ENCODE results near the gene NFIX.

The NFIX gene

DNA sequence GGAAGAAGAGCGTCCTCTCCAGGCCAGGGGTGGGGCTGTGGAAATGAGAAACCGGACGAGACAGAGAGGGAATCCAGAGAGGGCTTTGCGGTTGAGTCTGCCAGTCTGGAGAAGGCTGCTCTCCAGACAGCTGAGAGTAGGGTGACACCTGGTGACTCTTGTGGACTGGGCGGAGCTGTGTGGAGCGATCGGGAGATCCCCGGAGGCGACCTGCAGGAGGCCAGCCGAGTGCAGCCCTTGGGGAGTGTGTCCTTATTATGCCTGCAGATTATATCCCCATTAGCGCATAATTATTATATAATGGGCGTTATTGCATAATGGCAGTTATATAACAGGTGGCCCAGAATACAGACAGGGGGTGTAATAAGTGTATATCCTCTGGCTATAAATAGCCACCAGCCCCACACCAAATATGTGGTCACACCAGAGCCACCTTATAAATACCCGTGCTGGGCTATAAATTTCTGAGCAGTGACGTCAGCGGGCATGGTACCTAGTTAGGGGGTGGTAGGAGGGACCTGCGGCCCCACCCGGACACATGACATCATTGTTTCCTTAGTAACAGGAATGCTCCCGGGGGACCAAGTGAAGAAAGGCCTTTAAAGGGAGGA, 41.2 kb downstream of the NFIX start:
- no peak for DNase-seq (ENCODE audit: low read depth in 2 of 2)

DNA sequence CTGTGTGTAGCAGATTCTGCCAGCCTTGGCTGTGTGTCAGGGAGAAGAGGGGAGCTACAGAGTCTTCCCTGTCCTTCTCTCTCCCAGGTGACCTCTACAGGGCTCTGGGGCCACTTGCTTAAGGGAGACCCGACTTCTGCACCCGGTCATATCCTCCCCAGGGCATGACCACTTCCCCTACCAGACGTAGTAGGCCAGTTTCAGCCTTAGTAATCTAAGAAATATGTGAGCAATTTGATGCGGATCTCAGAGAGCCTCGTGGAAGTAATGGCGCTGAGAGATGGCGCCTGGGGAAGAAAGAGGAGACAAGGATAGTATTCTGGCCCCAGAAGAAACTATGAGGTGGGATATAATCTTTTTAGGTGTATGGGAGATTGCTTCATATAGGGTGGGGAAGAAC, 41.9 kb downstream of the NFIX start:
- no peak for DNase-seq (ENCODE audit: low read depth in 2 of 2)

DNA sequence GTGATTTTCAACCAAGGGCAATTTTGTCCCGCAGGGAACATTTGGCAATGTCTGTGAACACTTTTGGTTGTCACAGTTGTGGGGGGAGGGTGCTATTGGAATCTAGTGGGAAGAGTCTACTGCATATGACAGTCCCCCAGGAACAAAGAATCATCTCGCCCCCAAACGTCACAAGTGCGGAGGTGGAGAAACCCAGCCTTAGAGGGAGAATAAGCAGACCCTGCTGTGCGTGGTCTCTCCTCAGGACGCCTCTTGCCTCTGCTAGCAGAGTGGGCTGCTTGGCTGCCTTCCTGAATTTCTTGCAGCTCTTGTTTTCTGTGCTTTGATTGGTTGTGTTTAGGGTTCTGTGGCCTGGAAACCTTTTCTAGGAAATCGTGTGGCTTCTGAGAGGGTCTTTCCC, 42.5 kb downstream of the NFIX start:
- no peak for DNase-seq (ENCODE audit: low read depth in 2 of 2)

DNA sequence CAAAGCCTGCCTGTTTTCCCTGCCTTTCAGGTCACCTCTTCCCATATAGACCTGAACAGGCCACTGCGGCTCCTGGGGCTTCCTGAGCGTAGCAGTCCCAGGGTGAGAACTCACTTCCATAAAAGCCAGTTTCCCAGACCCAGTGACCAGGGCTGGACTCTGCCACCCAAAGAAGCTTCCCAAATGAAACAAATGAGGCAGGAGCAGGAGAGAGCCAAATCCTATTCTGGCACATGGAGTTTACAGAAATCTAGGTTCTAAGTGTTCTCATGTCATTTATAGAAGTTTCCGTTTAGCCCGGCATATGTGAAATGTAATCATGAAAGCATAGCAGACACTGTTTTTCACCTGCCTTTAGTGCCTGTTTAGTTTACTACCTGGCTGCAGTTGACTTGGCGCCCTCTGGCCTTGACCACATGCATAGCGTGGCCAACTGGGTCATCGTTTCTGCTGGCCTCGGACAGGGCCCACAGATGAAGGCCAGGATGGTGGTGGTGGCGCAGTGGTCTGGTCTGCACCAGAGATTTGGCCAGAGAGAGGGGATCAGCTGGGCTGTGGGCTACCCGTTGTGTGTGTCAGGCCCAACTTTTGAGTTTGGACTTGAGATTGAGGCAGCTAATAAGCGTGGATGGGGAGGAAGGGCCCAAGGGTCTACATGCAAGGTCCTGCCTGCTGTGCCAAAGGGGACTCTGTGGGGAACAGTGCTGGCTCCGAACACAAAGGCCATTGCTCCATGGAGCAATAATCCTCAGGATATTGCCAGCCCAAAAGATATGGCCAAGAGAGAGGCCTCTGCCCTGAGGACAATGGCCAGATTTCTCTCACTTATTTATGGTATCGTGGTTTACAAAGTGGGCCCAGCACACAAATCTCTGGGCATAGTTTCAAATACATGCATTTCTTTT, 43.3 kb downstream of the NFIX start:
- no peak for DNase-seq (ENCODE audit: low read depth in 2 of 2)

DNA sequence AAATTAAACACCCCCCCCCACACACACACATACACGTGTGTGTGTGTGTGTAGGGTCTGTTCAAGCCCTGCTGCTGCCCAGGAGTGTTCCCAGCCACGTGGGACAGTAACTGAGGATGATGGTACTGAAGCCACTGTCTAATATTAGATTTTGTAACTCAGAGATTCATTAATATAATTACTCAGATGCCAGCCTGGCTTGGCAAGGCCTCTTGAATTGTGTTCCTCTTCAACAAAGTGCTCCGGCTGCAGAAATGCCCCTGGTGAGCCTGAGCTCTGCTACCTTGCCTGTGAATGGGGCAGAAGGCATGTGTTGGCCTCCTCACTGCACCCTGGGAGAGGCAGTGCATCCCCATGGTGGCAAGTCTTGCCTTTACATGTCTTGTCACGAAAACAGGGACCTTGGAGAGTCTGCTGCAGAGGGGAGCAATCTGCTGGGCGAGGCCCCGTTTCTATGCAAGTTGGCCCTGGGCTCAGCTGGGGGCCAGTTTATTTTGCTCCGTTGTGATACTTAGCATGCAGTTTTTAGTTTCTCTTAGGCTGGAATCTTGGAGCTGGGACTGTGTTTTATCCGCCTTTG, 44.0 kb downstream of the NFIX start:
- no peak for DNase-seq (ENCODE audit: low read depth in 2 of 2)

DNA sequence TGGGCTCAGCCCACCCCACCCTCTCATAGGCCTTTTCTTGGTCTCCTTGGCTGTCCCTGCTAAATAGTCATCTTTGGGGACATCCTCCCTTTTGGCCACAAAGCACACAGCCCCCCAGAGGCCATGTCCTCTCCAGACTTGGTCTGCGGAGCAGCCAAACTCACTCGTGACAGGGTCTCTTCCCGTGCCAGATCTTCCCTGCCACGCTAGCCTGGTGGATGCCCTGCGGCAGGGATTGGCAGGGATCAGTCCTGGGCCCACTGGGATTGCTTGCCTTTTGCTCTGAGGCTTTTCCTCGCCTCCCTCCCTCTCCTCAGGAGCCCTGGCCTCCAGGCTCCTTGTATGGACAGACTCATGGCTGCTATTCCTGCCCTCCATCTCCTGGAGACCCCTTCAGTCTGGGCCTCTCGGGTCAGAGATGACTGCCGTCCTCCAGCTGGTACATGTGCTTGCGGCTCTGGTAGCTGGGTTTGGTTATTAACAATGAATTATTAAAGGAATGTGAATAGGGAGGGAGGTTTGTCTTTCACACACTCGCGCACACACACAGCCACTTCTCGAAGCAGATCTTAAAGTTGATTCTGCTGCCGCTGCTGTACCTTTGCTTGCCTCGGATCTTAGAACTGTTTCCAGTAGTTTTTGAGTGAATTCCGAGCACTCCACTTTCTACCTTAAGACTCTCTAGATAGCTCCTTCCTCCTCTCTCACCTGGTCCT, 45.1 kb downstream of the NFIX start:
- no peak for DNase-seq (ENCODE audit: low read depth in 2 of 2)

DNA sequence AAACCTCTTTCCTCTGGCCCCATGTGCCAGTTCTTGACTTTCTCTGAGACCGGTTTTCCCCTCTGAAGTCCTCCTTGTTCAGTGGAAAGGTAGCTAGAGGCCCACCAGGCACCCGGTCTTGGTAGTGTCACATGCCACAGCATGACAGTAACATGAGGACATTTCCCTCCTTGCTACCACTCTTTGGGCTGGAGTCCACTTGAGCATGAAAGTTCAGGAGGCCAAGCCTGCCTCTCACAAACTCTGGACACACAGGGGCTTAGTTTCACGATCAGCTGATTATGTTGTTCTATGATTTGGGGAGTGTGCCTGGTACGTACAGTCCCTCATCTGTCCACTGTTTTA, 45.6 kb downstream of the NFIX start:
- DNase-seq (ENCODE audit: low read depth in 2 of 2) = no peak

DNA sequence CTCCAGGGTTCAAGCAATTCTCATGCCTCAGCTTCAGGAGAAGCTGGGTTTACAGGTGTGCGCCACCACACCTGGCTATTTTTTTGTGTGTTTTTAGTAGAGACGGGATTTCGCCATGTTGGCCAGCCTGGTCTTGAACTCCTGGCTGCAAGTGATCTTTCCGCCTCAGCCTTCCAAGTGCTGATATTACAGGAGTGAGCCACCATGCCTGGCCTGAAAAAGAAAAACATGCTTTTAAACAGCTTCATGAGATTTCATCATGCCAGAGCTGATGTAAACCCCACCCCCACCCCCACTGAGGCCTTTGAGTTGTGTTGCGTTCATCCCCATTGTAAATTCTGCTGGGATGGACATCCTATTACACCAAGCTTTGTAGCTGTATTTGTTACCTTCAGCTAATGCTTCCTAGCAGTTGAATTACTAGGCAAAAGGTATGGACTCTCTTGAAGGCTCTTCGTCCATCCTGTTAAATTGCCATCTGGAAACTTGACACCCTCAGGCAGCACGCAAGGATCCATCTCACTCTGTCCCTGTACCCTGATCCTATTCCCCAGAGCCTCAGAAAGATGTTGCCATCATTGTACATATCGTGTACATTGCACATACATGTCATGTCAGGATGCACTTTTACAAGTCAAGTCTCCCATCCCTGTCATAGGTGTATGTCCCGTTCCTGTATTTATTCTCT, 47.3 kb downstream of the NFIX start:
- no peak for DNase-seq (ENCODE audit: low read depth in 2 of 2)

DNA sequence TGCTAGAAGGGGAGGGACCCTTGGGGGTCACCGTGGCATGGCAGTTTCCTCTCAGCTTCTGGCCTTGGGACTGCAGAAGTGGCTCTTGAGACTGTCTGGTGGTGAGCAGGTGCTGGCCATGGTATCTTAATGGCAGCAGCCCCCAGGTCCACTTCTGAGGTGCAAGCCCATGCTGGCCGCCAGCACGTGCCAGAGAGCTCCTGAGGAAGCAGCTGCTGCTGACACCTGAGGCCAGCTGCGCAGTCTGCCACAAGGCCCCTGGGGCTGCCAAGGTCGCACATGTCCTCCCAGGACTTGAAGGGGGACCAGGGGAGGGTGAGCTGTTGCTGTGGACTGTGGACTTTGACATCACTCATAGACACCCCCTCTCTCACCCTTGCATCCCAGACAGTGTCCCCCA, 48.0 kb downstream of the NFIX start:
- DNase-seq (ENCODE audit: low read depth in 2 of 2) = no peak

DNA sequence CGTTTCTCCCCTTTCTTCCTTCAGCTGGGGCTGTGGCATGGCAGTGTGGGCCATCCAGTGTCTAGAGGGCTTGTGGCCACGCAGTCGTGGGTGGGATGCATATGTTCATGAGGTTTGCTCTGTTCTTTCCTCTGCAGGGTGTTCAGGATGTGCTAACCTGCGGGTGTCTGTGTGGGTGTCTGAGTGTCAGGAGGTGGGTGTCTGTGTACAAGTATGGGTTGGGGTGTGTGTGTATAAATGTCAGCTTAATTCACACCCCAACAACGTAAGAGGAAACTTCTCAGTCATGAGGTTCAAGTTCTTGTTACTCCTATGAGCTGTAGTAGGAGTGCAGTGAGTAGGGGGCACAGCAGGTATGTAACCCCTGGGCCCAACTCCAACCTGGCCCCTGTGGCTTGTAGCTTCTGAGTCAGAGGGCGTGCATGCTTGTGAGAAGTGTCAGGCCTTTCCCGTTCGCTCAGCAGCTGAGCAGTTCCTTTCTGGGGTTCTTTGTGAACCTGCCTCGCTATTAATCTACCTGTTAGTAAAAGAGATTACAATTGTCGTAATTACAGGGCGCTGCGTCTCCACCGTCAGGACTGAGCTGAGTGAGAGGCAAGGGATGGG, 49.1 kb downstream of the NFIX start:
- peak; percentile 37 to 48 for DNase-seq (ENCODE audit: low read depth in 2 of 2)

DNA sequence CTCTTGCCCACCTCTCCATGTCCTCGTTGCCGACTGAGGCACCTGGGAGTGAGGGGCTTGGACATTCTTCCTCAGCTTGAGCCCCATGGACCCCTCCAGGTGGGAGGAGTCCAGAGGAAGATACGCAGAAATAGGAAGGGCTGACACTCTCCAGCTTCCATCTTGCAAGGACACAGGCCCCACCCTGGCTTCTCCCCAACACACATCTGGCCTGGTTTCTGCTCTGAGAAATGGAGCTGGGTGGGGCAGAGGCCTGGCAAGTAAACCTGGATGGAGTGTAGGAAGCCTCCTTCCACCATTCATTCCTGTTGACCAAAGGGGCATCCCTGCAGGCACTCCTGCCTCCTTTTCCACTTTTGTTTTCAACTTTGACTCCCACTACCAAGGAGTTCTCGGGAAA, 50.5 kb downstream of the NFIX start:
- DNase-seq (ENCODE audit: low read depth in 2 of 2) = no peak

DNA sequence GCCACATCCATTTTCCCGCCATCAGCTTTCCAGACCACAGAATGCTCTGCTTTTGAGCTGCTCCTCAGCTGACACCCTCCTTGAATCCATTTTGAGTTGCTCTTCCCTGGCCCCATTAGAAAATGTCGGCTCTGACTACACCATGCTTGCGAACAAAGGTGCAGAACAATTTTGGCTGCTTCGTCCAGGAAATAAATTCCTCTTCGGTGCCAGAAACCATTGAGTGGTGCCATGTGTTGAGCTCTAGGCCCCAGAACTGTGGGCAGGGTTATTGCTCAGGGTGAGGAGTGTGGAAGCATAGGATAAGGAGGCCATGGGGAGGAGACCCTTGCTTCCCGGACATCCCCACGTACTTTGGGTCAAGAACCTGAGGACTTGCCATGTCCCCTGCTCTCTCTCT, 52.1 kb downstream of the NFIX start:
- no peak for DNase-seq (ENCODE audit: low read depth in 2 of 2)

DNA sequence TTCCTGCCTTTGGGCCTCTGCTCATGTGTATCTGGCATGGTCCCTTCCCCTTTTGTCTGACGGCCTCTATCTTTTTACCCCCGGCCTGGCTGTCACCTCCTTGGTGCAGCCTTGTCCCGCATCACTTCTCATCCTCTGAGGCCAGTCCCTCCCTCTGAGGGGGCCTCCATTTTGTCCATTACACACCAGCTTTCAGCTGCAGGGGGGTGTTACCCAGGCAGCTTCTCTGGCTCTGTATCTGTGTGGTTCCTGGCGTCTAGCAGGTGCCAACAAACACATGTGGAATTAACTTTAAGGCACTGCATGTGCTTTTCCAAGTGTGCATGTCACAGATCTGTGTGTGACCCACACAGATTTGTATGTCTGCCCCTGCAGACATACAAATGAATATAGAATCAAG, 55.0 kb downstream of the NFIX start:
- DNase-seq (ENCODE audit: low read depth in 2 of 2) = no peak

DNA sequence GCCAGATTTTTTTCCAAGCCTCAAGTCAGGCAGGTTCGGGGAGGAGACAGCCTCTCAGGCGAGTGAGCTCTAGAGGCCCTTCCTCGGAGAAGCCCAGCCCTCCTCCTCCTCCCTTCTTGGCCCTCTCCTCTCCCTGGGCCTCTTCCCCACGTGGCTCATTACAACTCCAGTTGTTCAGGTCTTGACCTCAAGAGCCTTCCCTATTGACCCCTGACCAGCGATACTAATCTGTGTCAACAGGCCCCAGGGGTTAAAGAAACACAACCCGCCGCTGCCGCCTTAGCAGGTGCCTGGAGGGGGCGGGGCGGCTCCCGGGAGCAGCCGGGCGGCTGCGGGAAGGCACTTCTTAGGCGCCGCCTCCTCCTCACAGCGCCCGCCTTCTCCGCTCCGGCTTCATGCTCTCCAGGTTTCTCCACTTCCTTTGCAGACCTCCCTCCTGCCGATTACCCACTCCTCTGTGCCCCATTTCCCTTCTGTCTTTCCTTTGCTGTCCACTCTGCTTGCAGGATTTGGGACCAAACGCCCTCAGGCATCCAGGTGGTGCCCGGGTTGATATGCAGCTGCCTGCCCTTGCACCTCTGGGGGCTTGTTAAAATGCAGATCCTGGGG, 56.4 kb downstream of the NFIX start:
- DNase-seq (ENCODE audit: low read depth in 2 of 2) = no peak

DNA sequence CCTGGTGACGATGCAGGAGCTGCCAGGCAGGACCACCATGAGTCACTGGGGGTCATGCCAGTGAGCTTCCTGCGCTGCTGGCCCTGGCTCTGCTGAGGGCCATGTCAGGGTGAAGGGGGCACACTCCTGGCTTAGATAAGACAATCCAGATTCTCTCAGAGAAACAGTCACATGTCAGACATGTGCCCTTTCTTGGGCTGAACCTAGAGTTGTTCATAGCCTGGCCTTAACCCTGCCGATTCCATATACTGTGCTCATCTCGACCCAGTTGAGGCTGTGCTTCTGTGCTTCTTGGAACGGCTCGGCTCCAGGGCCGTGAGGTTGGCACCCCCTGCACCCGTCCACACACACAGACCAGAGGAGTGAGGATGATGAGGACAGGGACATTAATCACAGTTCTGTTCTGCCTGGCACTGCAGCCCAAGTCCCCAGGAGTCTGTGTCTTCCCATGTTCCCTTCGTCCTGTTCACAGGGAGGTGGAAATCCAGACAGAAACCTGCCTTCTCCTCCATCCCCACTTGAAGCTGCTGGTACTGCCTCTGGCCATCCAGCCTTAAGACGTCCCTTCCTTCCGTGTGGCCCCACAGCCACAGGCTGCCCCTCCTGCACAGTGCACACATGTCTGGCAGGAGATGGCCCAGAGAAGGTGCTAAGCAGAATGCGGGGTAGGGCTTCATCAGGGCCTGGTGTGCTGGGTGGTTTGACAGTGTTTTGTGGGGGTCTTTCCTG, 57.3 kb downstream of the NFIX start:
- DNase-seq (ENCODE audit: low read depth in 2 of 2) = no peak

DNA sequence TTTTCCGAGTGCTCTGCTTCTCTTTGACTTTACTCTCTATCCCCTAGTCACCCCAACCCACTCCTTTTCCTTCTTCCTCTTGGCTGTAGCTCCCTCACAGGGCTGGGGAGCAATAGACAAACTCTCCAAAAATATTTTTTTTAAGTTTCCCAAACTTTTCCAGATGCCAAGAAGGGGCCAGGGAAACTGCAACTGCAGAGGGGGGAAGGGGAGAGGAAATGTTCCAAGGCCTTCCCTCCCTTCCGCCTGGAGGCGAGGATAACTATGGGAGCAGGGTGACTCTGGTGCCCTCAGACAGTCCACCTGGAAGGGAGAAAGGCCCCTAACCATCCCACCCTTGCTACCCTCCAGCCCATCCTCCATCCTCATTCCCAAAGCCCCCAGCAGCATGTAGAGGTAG, 58.0 kb downstream of the NFIX start:
- DNase-seq (ENCODE audit: low read depth in 2 of 2) = no peak

DNA sequence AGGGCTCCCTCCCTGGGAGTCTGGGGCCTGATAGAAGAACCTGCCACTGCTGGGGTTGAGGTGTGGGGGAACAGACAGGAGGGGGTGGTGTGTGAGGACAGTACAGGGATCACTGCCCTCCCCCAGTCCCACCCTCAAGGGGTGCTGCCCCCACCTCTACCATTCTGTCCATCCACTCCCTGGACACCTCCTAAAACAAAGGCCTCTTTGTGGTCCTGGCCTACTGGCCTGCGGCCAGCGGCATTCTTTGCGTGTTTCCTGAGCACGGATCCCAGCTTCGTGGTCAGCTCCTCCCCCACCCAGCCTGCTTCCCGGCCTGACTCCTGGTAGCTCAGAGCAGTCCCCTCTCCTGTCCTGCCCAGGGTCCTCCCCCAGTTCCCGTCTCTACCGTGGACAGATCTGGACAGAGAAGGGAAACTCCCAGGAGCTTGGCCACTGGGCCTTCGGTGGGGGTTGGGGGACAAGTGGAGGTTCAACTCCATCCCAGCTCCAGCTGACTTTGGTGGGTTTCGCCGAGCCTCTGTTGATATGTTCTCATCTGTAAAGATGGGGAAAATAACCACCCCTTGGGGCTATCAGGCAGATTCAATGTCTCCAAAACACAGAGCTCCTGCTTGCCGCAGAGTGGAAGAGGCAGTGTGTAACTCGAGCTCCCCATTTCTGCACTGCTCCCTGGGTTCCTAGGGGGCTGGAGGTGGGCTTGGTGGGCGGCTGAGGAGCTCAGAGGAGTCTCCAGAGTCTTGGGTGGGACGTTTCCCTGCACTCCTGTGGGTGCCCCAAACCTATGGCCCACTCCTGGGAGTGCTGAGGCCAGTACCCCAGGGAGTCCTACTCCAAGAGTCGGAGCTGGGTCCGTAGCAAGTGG, 58.7 kb downstream of the NFIX start:
- no peak for DNase-seq (ENCODE audit: low read depth in 2 of 2)

DNA sequence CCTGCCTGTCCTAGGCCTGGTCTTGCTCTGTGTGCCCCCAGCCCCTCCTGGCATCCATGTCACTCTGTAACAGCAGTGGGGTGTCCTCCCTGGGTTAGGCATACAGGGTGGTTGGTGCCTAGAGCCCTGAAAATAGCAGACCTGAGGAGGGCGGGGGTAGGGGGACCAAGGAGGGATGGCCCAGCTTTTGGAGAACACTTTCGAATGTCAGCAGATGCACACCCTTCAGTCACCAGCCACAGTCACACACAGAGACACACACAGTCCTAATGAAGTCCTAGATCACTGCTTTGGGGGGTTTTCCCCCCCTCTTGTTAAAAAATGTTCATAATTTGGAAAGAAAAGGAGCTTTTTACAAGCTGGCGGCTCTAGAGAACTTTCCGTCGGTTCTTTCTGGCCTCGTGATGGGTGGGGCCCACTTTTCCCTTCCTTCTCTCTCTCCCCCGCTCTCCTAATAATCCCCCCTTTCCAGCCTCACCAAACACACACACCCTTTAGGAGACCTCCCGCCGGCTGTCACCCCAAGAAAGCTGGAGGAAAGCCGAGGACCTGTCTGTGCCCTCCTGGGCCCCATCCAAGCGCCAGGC, 59.4 kb downstream of the NFIX start:
- no peak for DNase-seq (ENCODE audit: low read depth in 2 of 2)

Data from activated CD8-positive, alpha-beta memory T cell treated with anti-CD3 and anti-CD28 coated beads for 4 hours (primary cell).